IMR-90 (cell line): ENCODE measurements around the gene DNM3. TPM values are rescaled to one million over a fixed set of nuclear protein-coding genes. Genes with fewer than 3 reads are reported as not detected.

Source experiments
- ATAC-seq: fragments of 200-7000 bp; cut with Tn5 transposase; 2 replicates; pipeline ENCODE4 v1.9.1; 2020; ENCODE audit warnings: low read depth, mild to moderate bottlenecking, moderate library complexity
- BruUV-seq: library from RNA; stranded (reverse); fragments of 400-500 nt; replicated peaks from 2 replicates; lab custom pipeline; 2021; lab: Mats Ljungman, UMichigan
- CTCF ChIA-PET: fragments of 300-600 bp; formaldehyde crosslinking; extraction: SDS; loops from one replicate; lab custom pipeline; 2021; ENCODE audit warnings: antibody characterized with exemption; lab: Yijun Ruan, JAX
- POLR2A ChIA-PET: fragments of 300-600 bp; sonication (Branson Sonifier 250); formaldehyde crosslinking; loops from one replicate; lab custom pipeline; 2022; ENCODE audit warnings: antibody characterized with exemption; ENCODE audit not compliant: unreplicated experiment; lab: Charles Lee
- DNase-seq: peaks from one replicate; pipeline ENCODE4 v3.0.0; 2013
- H2AFZ ChIP-seq: replicated peaks from 2 replicates; pipeline ENCODE3; 2013; ENCODE audit warnings: low read length, mild to moderate bottlenecking; ENCODE audit not compliant: poor library complexity
- H2AK5ac ChIP-seq: 2 replicates; pipeline ENCODE4 v1.6.1; 2013; ENCODE audit warnings: low read depth, low read length, inconsistent platforms
- H2AK9ac ChIP-seq: replicated peaks from 2 replicates; pipeline ENCODE3; 2013; ENCODE audit warnings: mild to moderate bottlenecking, low read depth, low read length, moderate library complexity; ENCODE audit not compliant: poor library complexity
- H2BK120ac ChIP-seq: 2 replicates; pipeline ENCODE4 v1.6.1; 2013; ENCODE audit warnings: low read depth, low read length, inconsistent platforms
- H2BK15ac ChIP-seq: 3 replicates; pipeline ENCODE4 v1.6.1; 2013; ENCODE audit warnings: low read depth, low read length, inconsistent platforms
- H2BK20ac ChIP-seq: 2 replicates; pipeline ENCODE4 v1.6.1; 2013; ENCODE audit warnings: low read depth, mild to moderate bottlenecking, inconsistent platforms, low read length, moderate library complexity
- H2BK5ac ChIP-seq: 2 replicates; pipeline ENCODE4 v1.6.1; 2013; ENCODE audit warnings: mild to moderate bottlenecking, low read depth, low read length, inconsistent platforms; ENCODE audit not compliant: poor library complexity, severe bottlenecking
- H3K14ac ChIP-seq: replicated peaks from 2 replicates; pipeline ENCODE4 v1.6.1; 2013; ENCODE audit warnings: low read depth, low read length, inconsistent platforms
- H3K18ac ChIP-seq: 2 replicates; pipeline ENCODE4 v1.6.1; 2013; ENCODE audit warnings: low read depth, low read length, control low read depth
- H3K23ac ChIP-seq: 2 replicates; pipeline ENCODE4 v1.6.1; 2013; ENCODE audit warnings: low read depth, low read length, inconsistent platforms
- H3K27ac ChIP-seq: 2 replicates; pipeline ENCODE4 v1.5.1; 2013; ENCODE audit warnings: mild to moderate bottlenecking, control low read depth, low read length; ENCODE audit not compliant: insufficient read depth
- H3K27me3 ChIP-seq: 2 replicates; pipeline ENCODE4 v1.6.1; 2013; ENCODE audit warnings: low read length; ENCODE audit not compliant: control insufficient read depth, insufficient read depth
- H3K36me3 ChIP-seq: 2 replicates; pipeline ENCODE4 v1.6.1; 2013; ENCODE audit warnings: low read length, mixed read lengths; ENCODE audit not compliant: control insufficient read depth, insufficient read depth
- H3K4ac ChIP-seq: 2 replicates; pipeline ENCODE4 v1.6.1; 2013; ENCODE audit warnings: low read depth, low read length, inconsistent platforms
- H3K4me1 ChIP-seq: 2 replicates; pipeline ENCODE4 v1.6.1; 2013; ENCODE audit warnings: low read length, mixed read lengths; ENCODE audit not compliant: control insufficient read depth, insufficient read depth
- H3K4me2 ChIP-seq: 2 replicates; pipeline ENCODE4 v1.6.1; 2013; ENCODE audit warnings: low read depth, mild to moderate bottlenecking, control low read depth, low read length, moderate library complexity
- H3K4me3 ChIP-seq: 2 replicates; pipeline ENCODE4 v1.5.1; 2013; ENCODE audit warnings: low read depth, mild to moderate bottlenecking, control low read depth, low read length, moderate library complexity; ENCODE audit not compliant: insufficient read depth
- H3K56ac ChIP-seq: 2 replicates; pipeline ENCODE4 v1.6.1; 2013; ENCODE audit warnings: low read length, inconsistent platforms; ENCODE audit not compliant: insufficient read depth; ENCODE audit errors: extremely low read depth
- H3K79me1 ChIP-seq, 2 experiments: 2 replicates each; pipeline ENCODE4 v1.6.1; 2013; ENCODE audit warnings: low read length in 2 of 2, inconsistent platforms in 1 of 2, low read depth in 1 of 2
- H3K9ac ChIP-seq: 2 replicates; pipeline ENCODE4 v1.6.1; 2013; ENCODE audit warnings: low read depth, low read length, control low read depth
- H3K9me1 ChIP-seq: 2 replicates; pipeline ENCODE4 v1.6.1; 2013; ENCODE audit warnings: low read length, inconsistent platforms; ENCODE audit not compliant: insufficient read depth
- H3K9me3 ChIP-seq: 2 replicates; pipeline ENCODE4 v1.6.1; 2013; ENCODE audit warnings: low read length; ENCODE audit not compliant: control insufficient read depth, insufficient read depth
- H4K20me1 ChIP-seq: 2 replicates; pipeline ENCODE4 v1.6.1; 2013; ENCODE audit warnings: low read length, inconsistent platforms; ENCODE audit not compliant: insufficient read depth
- H4K5ac ChIP-seq: 2 replicates; pipeline ENCODE4 v1.6.1; 2013; ENCODE audit warnings: mild to moderate bottlenecking, low read depth, low read length, control low read depth
- H4K8ac ChIP-seq, 2 experiments: 2 replicates each; pipeline ENCODE4 v1.6.1; 2013; ENCODE audit warnings: low read depth in 2 of 2, low read length in 2 of 2, control low read depth in 1 of 2, inconsistent platforms in 1 of 2
- H4K91ac ChIP-seq: 2 replicates; pipeline ENCODE4 v1.6.1; 2013; ENCODE audit warnings: low read depth, low read length, inconsistent platforms; ENCODE audit not compliant: insufficient read depth
- BHLHE40 ChIP-seq: fragments of 150-350 bp; IDR thresholded peaks from 2 replicates; pipeline ENCODE4 v1.6.1; 2016; ENCODE audit warnings: mild to moderate bottlenecking, low read depth, low read length
- CEBPB ChIP-seq: IDR thresholded peaks from 2 replicates; pipeline ENCODE4 v1.6.1; 2012; ENCODE audit warnings: low read depth, low read length, improper control_type of control experiment
- CHD1 ChIP-seq: IDR thresholded peaks from 2 replicates; pipeline ENCODE4 v1.6.1; 2012; ENCODE audit warnings: low read depth, low read length, improper control_type of control experiment
- CTCF ChIP-seq: conservative IDR thresholded peaks from 2 replicates; pipeline ENCODE4 v1.5.1; 2012; ENCODE audit warnings: mild to moderate bottlenecking, low read depth, low read length, improper control_type of control experiment
- ELK1 ChIP-seq: fragments of 150-350 bp; IDR thresholded peaks from 2 replicates; pipeline ENCODE4 v1.6.1; 2016; ENCODE audit warnings: low read depth, mild to moderate bottlenecking, low read length, moderate library complexity, borderline replicate concordance
- FOS ChIP-seq: fragments of 150-350 bp; IDR thresholded peaks from 2 replicates; pipeline ENCODE4 v1.6.1; 2016; ENCODE audit warnings: low read depth, low read length
- MAFK ChIP-seq: IDR thresholded peaks from 2 replicates; pipeline ENCODE4 v1.6.1; 2012; ENCODE audit warnings: low read depth, low read length, improper control_type of control experiment
- NFE2L2 ChIP-seq: fragments of 150-350 bp; IDR thresholded peaks from 2 replicates; pipeline ENCODE4 v1.6.1; 2016; ENCODE audit warnings: low read depth, mild to moderate bottlenecking, low read length
- POLR2A ChIP-seq: IDR thresholded peaks from 2 replicates; pipeline ENCODE4 v1.6.1; 2012; ENCODE audit warnings: mild to moderate bottlenecking, low read depth, low read length
- RAD21 ChIP-seq: IDR thresholded peaks from 2 replicates; pipeline ENCODE4 v1.6.1; 2012; ENCODE audit warnings: low read length, improper control_type of control experiment
- RCOR1 ChIP-seq: IDR thresholded peaks from 2 replicates; pipeline ENCODE4 v1.6.1; 2012; ENCODE audit warnings: mild to moderate bottlenecking, low read length, improper control_type of control experiment; ENCODE audit not compliant: insufficient replicate concordance
- RFX5 ChIP-seq: IDR thresholded peaks from 2 replicates; pipeline ENCODE4 v1.8.0; 2012; ENCODE audit warnings: low read depth, mild to moderate bottlenecking, low read length, moderate library complexity
- SMC3 ChIP-seq: fragments of 150-350 bp; IDR thresholded peaks from 2 replicates; pipeline ENCODE4 v1.6.1; 2016; ENCODE audit warnings: low read depth, mild to moderate bottlenecking, antibody characterized with exemption, low read length, moderate library complexity
- USF2 ChIP-seq: fragments of 150-350 bp; IDR thresholded peaks from 2 replicates; pipeline ENCODE4 v1.6.1; 2017; ENCODE audit warnings: mild to moderate bottlenecking, antibody characterized with exemption, low read length, low read depth
- WGBS, 2 experiments: methylation state at CpG; one replicate each; pipeline versions ENCODE4 v1.1.5 to v1.1.7; 2013; ENCODE audit warnings: missing lambda C conversion rate in 2 of 2; ENCODE audit not compliant: insufficient read length in 1 of 2; ENCODE audit errors: extremely low coverage in 2 of 2; 5-methylcytosine and 5-hydroxymethylcytosine counted together
- dilution Hi-C: fragments of 300-500 bp; cut with HindIII; formaldehyde crosslinking; loops from one replicate; pipeline ENCODE4 v1.14.3; 2018; ENCODE audit warnings: low sequenced_read_pairs; ENCODE audit not compliant: unreplicated experiment
- in situ Hi-C: fragments of 300-500 bp; cut with MboI; formaldehyde crosslinking; loops from 3 replicates; pipeline ENCODE4 v1.14.3; 2019; ENCODE audit warnings: low sequenced_read_pairs, inconsistent platforms, mixed read lengths
- intact Hi-C: fragments of 100-400 bp; cut with micrococcal nuclease; formaldehyde crosslinking; loops from 2 replicates; pipeline ENCODE4 v1.10.0; 2022
- polyA plus RNA-seq, 3 experiments: library from polyadenylated mRNA; depleted of rRNA; stranded (reverse); fragments of >200 nt; gene quantifications; 2 replicates each; pipeline ENCODE4 v1.2.3, GENCODE V29; 2012; ENCODE audit warnings: low replicate concordance in 1 of 3
- total RNA-seq: library from RNA; depleted of rRNA; stranded (reverse); fragments of >200 nt; gene quantifications from 2 replicates; pipeline ENCODE4 v1.2.3, GENCODE V29; 2012

Gene DNM3
- total and polyA plus RNA-seq, 2 of the 4 experiments (the other 2 are of a cell fraction): 0.36 TPM

GRCh38 chr1:171817511-171818265, 23.6 kb upstream of the DNM3 start:
- Histone ChIP-seq H3K79me1 (no peaks in the 10 kb centered on the region), H3K27ac (no peak overlapping the region), H4K91ac (no peak overlapping the region), H3K4me3 (no peak overlapping the region), H3K14ac (no peak overlapping the region), H2AK9ac (no peak overlapping the region), H3K4ac (0 out of 2 replicates have a peak overlapping the region, but pooled peaks have one; percentile 40), H2BK5ac (no peak overlapping the region), H3K56ac (no peak overlapping the region), H2BK15ac (no peak overlapping the region), H2BK120ac (0 out of 2 replicates have a peak overlapping the region, but pooled peaks have one; percentile 17), H4K20me1 (no peaks in the 10 kb centered on the region), H4K8ac (no peak overlapping the region), H3K9me1 (peaks cover 7% of the 10 kb centered on the region), H2BK20ac (peak overlapping the region; percentile 9; the same call in 1 of the 2 replicates), H2AK5ac (no peak overlapping the region), H3K23ac (no peak overlapping the region), H3K18ac (no peak overlapping the region; the same call in 1 of the 2 replicates), H3K4me1 (peaks cover 6% of the 10 kb centered on the region), H3K9ac (no peak overlapping the region), H2AFZ (no peak overlapping the region), H3K4me2 (peak overlapping the region; percentile 81; the same call in 1 of the 2 replicates), H3K9me3 (no peaks in the 10 kb centered on the region), H3K36me3 (no peaks in the 10 kb centered on the region), H4K5ac (no peak overlapping the region), H3K27me3 (peaks cover 3% of the 10 kb centered on the region; the same call in 1 of the 2 replicates)
- intact Hi-C loops: no loop called here
- dilution Hi-C loops: no loop called here
- ATAC-seq (peak; percentile 85), DNase-seq (peak; percentile 76)
- no TSS peak for BruUV-seq
- in situ Hi-C loops: loop anchor here (25.0 kb wide), 1 partner anchor 595 kb away; the partner anchor contains the start of gene C1orf105
- ChIA-PET POLR2A (interaction anchor here (0.5 kb wide), 1 partner anchor 18 kb away, joined by 7 read pairs; no protein-coding TSS in a partner anchor), CTCF (interaction anchor here (0.9 to 1.6 kb wide), 2 partner anchors 15 to 168 kb away, joined by 5 to 10 read pairs; no protein-coding TSS in a partner anchor)
- WGBS, 2 experiments: 0% methylated on average over 2 of the region's 3 CpGs; no CpG with 5 or more reads in 1 of the 2 experiments
- TF ChIP-seq CEBPB (peak; percentile 28), SMC3 (no peak), ELK1 (no peak), FOS (peak; percentile 89), USF2 (no peak), MAFK (no peak), RAD21 (no peak), BHLHE40 (peak; percentile 43; the same call in 1 of the 2 replicates), RFX5 (no peak), CHD1 (no peak), POLR2A (no peak), RCOR1 (no peak), CTCF (no peak), NFE2L2 (no peak)
